ENCODE data around the gene CLCN4. TPM values are rescaled to one million over a fixed set of nuclear protein-coding genes. Genes with fewer than 3 reads are reported as not detected.

CLCN4 gene
- total and polyA plus RNA-seq, 2 of the 8 experiments (the other 6 are each of a cell fraction or from before 2014, with no cell fraction given): 3.3 to 11.2 TPM

GRCh38 chrX:10178866-10179463, 22.2 kb downstream of the CLCN4 start:
- WGBS, 2 experiments (ENCODE audit: extremely low coverage in 1 of 2, insufficient coverage in 1 of 2, insufficient read length in 1 of 2, insufficient replicate concordance in 2 of 2, low coverage in 1 of 2, low lambda C conversion rate in 2 of 2, missing lambda C conversion rate in 1 of 2): 92% methylated on average over 5 of the region's 5 CpGs; no CpG with 5 or more reads in 1 of the 2 experiments
- Histone ChIP-seq H3K14ac (ENCODE audit: insufficient read length) (no peak overlapping the region), H4K5ac (ENCODE audit: insufficient read length, low read depth, low read length) (no peak overlapping the region), H2BK15ac (ENCODE audit: low read length) (no peak overlapping the region), H4K91ac (replicated peaks; ENCODE audit: insufficient read length, low read length) (no peak overlapping the region), H3K79me1 (ENCODE audit: low read depth, low read length) (no peaks in the 10 kb centered on the region), H3K56ac (replicated peaks; ENCODE audit: insufficient read length, low read depth, low read length) (no peak overlapping the region), H3K79me2 (ENCODE audit: control insufficient read depth in 1 of 2, insufficient read depth in 2 of 2, low read length in 2 of 2) (no peaks in the 10 kb centered on the region), H2BK5ac (ENCODE audit: low read depth, low read length) (no peak overlapping the region), H3K9me3 (ENCODE audit: insufficient read depth in 2 of 2, low read depth in 1 of 2, low read length in 1 of 2) (no peaks in the 10 kb centered on the region), H3K9ac (replicated peaks in 1 of 4; ENCODE audit: extremely low read depth in 1 of 4, low read depth in 3 of 4, low read length in 3 of 4) (no peak overlapping the region), H2BK12ac (ENCODE audit: low read depth, low read length) (no peak overlapping the region), H2AK5ac (ENCODE audit: low read depth, low read length) (no peak overlapping the region), H4K8ac (ENCODE audit: extremely low read depth, insufficient read depth, low read length) (no peak overlapping the region), H3K18ac (ENCODE audit: extremely low read depth, low read length) (no peak overlapping the region), H3K23ac (ENCODE audit: insufficient read length) (no peak overlapping the region), H2BK120ac (replicated peaks; ENCODE audit: low read depth, low read length) (no peak overlapping the region), H3K27me3 (replicated peaks in 1 of 4; ENCODE audit: control insufficient read depth in 3 of 4, extremely low read depth in 1 of 4, insufficient read depth in 3 of 4, low read length in 3 of 4) (no peaks in the 10 kb centered on the region; a peak in 1 of 7 replicates), H2BK20ac (ENCODE audit: low read length) (no peak overlapping the region), H2AFZ (ENCODE audit: low read length) (no peak overlapping the region), H3K27ac (ENCODE audit: low read depth, low read length) (no peak overlapping the region), H3K23me2 (ENCODE audit: low read depth, low read length) (no peaks in the 10 kb centered on the region), H3K4me3 (ENCODE audit: extremely low read depth in 1 of 4, insufficient read depth in 2 of 4, low read depth in 3 of 4, low read length in 4 of 4) (no peak overlapping the region), H3K4me2 (ENCODE audit: insufficient read depth in 1 of 2, low read depth in 2 of 2, low read length in 2 of 2) (no peak overlapping the region), H3K4ac (replicated peaks; ENCODE audit: insufficient read length, low read depth, low read length) (no peak overlapping the region), H4K20me1 (replicated peaks in 1 of 2; ENCODE audit: control insufficient read depth in 1 of 2, insufficient read depth in 2 of 2, low read length in 2 of 2) (no peaks in the 10 kb centered on the region), H3K4me1 (replicated peaks in 1 of 4; ENCODE audit: control insufficient read depth in 3 of 4, insufficient read depth in 4 of 4, low read length in 3 of 4) (peaks cover 1 to 8% (median 4%) of the 10 kb centered on the region in 4 experiments), H3K36me3 (ENCODE audit: control insufficient read depth in 2 of 4, insufficient read depth in 4 of 4, low read length in 3 of 4) (no peaks in the 10 kb centered on the region)
- TF ChIP-seq CTBP2 (IDR thresholded peaks at IDR 0.05; ENCODE audit: borderline replicate concordance, insufficient read depth, insufficient read length, low read length) (no peak), CBX5 (IDR thresholded peaks at IDR 0.05; ENCODE audit: low read depth, low read length) (no peak)
- CTCF ChIA-PET (ENCODE audit: partially characterized antibody): no interaction called here
- POLR2A ChIA-PET (ENCODE audit: partially characterized antibody): interaction anchor here (1.1 kb wide), 1 partner anchor 10 kb away, joined by 3 read pairs; no protein-coding TSS in a partner anchor
- no peak for DNase-seq (ENCODE audit: low read depth in 1 of 2, low spot score in 2 of 2)
- FAIRE-seq: no peak
